ENCODE measurements around the gene PTPRD.

PTPRD gene

GRCh38 chr9:8539681-8540197 is 2073.1 kb downstream of the PTPRD start:
- no peak overlapping the region for H3K27ac ChIP-seq (ENCODE audit: low read depth, low read length)
- no peak overlapping the region for H3K4me2 ChIP-seq (ENCODE audit: low read depth, low read length, poor library complexity, severe bottlenecking)
- TF ChIP-seq EZH2phosphoT487 (conservative IDR thresholded peaks at IDR 0.05; ENCODE audit: low read length) (no peak), CTCF (IDR thresholded peaks at IDR 0.05; ENCODE audit: insufficient read depth, low read length, poor library complexity, severe bottlenecking) (no peak)

GRCh38 chr9:8536845-8537244 is 2076.0 kb downstream of the PTPRD start:
- no peak overlapping the region for H3K4me3 ChIP-seq (ENCODE audit: insufficient read depth, low read length, poor library complexity, severe bottlenecking)
- H3K27ac ChIP-seq (ENCODE audit: low read depth, low read length) = no peak overlapping the region
- no peaks in the 10 kb centered on the region for H3K9me3 ChIP-seq (ENCODE audit: insufficient read depth, low read length)
- TF ChIP-seq CTCF (IDR thresholded peaks at IDR 0.05; ENCODE audit: insufficient read depth, low read length, poor library complexity, severe bottlenecking) = no peak
- no peak for TF ChIP-seq EZH2phosphoT487 (conservative IDR thresholded peaks at IDR 0.05; ENCODE audit: low read length)
- no peaks in the 10 kb centered on the region for H4K20me1 ChIP-seq (ENCODE audit: low read depth, low read length)
- no peak overlapping the region for H3K9ac ChIP-seq (ENCODE audit: low read length)
- H3K36me3 ChIP-seq (ENCODE audit: low read length) = no peaks in the 10 kb centered on the region
- H3F3A ChIP-seq (ENCODE audit: insufficient read depth) = no peaks in the 10 kb centered on the region
- no peak overlapping the region for H3K4me2 ChIP-seq (ENCODE audit: low read depth, low read length, poor library complexity, severe bottlenecking)
- H2AFZ ChIP-seq (ENCODE audit: low read depth, low read length, severe bottlenecking) = no peak overlapping the region
- no peaks in the 10 kb centered on the region for H3K9me2 ChIP-seq (replicated peaks; ENCODE audit: insufficient read depth, low read length)
- no peaks in the 10 kb centered on the region for H3K79me2 ChIP-seq (ENCODE audit: insufficient read depth, low read length)
- H3K27me3 ChIP-seq (ENCODE audit: low read length) = no peaks in the 10 kb centered on the region

More at GRCh38 chr9:8539681-8540197, 2073.1 kb downstream of the PTPRD start:
- H2AFZ ChIP-seq (ENCODE audit: low read depth, low read length, severe bottlenecking) = no peak overlapping the region
- H3K27me3 ChIP-seq (ENCODE audit: low read length) = no peaks in the 10 kb centered on the region
- no peak overlapping the region for H3K4me3 ChIP-seq (ENCODE audit: insufficient read depth, low read length, poor library complexity, severe bottlenecking)
- no peaks in the 10 kb centered on the region for H3K9me2 ChIP-seq (replicated peaks; ENCODE audit: insufficient read depth, low read length)
- H4K20me1 ChIP-seq (ENCODE audit: low read depth, low read length) = no peaks in the 10 kb centered on the region
- H3K9ac ChIP-seq (ENCODE audit: low read length) = no peak overlapping the region
- H3F3A ChIP-seq (ENCODE audit: insufficient read depth) = no peaks in the 10 kb centered on the region
- no peaks in the 10 kb centered on the region for H3K9me3 ChIP-seq (ENCODE audit: insufficient read depth, low read length)
- no peaks in the 10 kb centered on the region for H3K79me2 ChIP-seq (ENCODE audit: insufficient read depth, low read length)
- H3K36me3 ChIP-seq (ENCODE audit: low read length) = no peaks in the 10 kb centered on the region

DNA sequence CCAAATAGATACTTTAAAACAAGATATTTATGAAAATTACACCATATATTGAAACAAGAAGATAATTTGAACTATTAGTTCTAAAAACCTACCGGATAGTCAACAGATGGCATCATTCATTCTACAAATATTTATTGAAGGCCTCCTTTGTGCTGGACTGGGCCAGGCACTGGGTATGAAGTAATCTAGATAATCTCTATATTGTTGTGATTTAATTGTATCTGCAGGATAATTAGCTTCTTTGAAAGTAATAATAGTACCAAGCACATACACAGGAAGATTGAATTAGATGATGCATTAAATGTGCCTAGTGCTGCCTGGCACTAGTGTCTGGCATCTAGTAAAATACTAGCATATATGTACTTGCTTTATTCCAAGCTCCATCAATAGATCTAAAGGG is 2078.0 kb downstream of the PTPRD start:
- H3K27me3 ChIP-seq (ENCODE audit: low read length) = no peaks in the 10 kb centered on the region
- no peaks in the 10 kb centered on the region for H4K20me1 ChIP-seq (ENCODE audit: low read depth, low read length)
- no peak for TF ChIP-seq CTCF (IDR thresholded peaks at IDR 0.05; ENCODE audit: insufficient read depth, low read length, poor library complexity, severe bottlenecking)
- no peak for TF ChIP-seq EZH2phosphoT487 (conservative IDR thresholded peaks at IDR 0.05; ENCODE audit: low read length)
- no peaks in the 10 kb centered on the region for H3K9me2 ChIP-seq (replicated peaks; ENCODE audit: insufficient read depth, low read length)
- H3K9me3 ChIP-seq (ENCODE audit: insufficient read depth, low read length) = no peaks in the 10 kb centered on the region
- H3K36me3 ChIP-seq (ENCODE audit: low read length) = no peaks in the 10 kb centered on the region
- no peak overlapping the region for H3K4me3 ChIP-seq (ENCODE audit: insufficient read depth, low read length, poor library complexity, severe bottlenecking)
- H3F3A ChIP-seq (ENCODE audit: insufficient read depth) = no peaks in the 10 kb centered on the region
- no peak overlapping the region for H2AFZ ChIP-seq (ENCODE audit: low read depth, low read length, severe bottlenecking)
- no peak overlapping the region for H3K9ac ChIP-seq (ENCODE audit: low read length)
- no peak overlapping the region for H3K4me2 ChIP-seq (ENCODE audit: low read depth, low read length, poor library complexity, severe bottlenecking)
- H3K27ac ChIP-seq (ENCODE audit: low read depth, low read length) = no peak overlapping the region
- no peaks in the 10 kb centered on the region for H3K79me2 ChIP-seq (ENCODE audit: insufficient read depth, low read length)
